Endodermal cell (in vitro differentiated cells): ENCODE data around the gene GAN. TPM values are rescaled to one million over a fixed set of nuclear protein-coding genes. Genes with fewer than 3 reads are reported as not detected.

ENCODE experiments used
- DNase-seq: peaks from one replicate; pipeline ENCODE4 v3.0.0-alpha.2; 2017
- H3K27ac ChIP-seq: 2 replicates; pipeline ENCODE4 v1.5.1; 2013; ENCODE audit warnings: mild to moderate bottlenecking, low read depth, low read length, moderate library complexity
- H3K27me3 ChIP-seq: 2 replicates; pipeline ENCODE4 v1.6.1; 2013; ENCODE audit warnings: mild to moderate bottlenecking, low read length, moderate library complexity; ENCODE audit not compliant: insufficient read depth, control insufficient read depth, poor library complexity, severe bottlenecking
- H3K36me3 ChIP-seq: 2 replicates; pipeline ENCODE4 v1.7.0; 2013; ENCODE audit warnings: mild to moderate bottlenecking, low read length, moderate library complexity; ENCODE audit not compliant: control insufficient read depth, insufficient read depth
- H3K4me1 ChIP-seq: one replicate; pipeline ENCODE4 v1.7.0; 2013; ENCODE audit warnings: low read length; ENCODE audit not compliant: control insufficient read depth, insufficient read depth
- H3K4me3 ChIP-seq: 2 replicates; pipeline ENCODE4 v1.5.1; 2013; ENCODE audit warnings: mild to moderate bottlenecking, low read length, moderate library complexity
- H3K9ac ChIP-seq: 2 replicates; pipeline ENCODE4 v1.6.1; 2013; ENCODE audit warnings: mild to moderate bottlenecking, low read length, moderate library complexity; ENCODE audit not compliant: poor library complexity, severe bottlenecking; ENCODE audit errors: extremely low read depth
- H3K9me3 ChIP-seq: 2 replicates; pipeline ENCODE4 v1.6.1; 2013; ENCODE audit warnings: mild to moderate bottlenecking, low read length, moderate library complexity; ENCODE audit not compliant: control insufficient read depth
- H3K27ac Mint-ChIP-seq: 2 replicates; pipeline ENCODE4 v1.8.0; 2020; ENCODE audit warnings: mixed read lengths
- H3K27me3 Mint-ChIP-seq: 2 replicates; pipeline ENCODE4 v1.8.0; 2021; ENCODE audit warnings: mild to moderate bottlenecking, mixed read lengths; ENCODE audit not compliant: insufficient read depth
- H3K36me3 Mint-ChIP-seq: 2 replicates; pipeline ENCODE4 v1.8.0; 2020; ENCODE audit warnings: low read depth, mixed read lengths
- H3K4me1 Mint-ChIP-seq: 2 replicates; pipeline ENCODE4 v1.8.0; 2020; ENCODE audit warnings: mixed read lengths
- H3K4me3 Mint-ChIP-seq: 2 replicates; pipeline ENCODE4 v1.8.0; 2020; ENCODE audit warnings: mild to moderate bottlenecking, moderate library complexity, mixed read lengths
- H3K9me3 Mint-ChIP-seq: 2 replicates; pipeline ENCODE4 v1.8.0; 2020; ENCODE audit warnings: mild to moderate bottlenecking, mixed read lengths
- WGBS, 2 experiments: methylation state at CpG; one replicate each; pipeline versions ENCODE4 v1.1.5 to v1.1.7; 2013; ENCODE audit warnings: missing lambda C conversion rate in 2 of 2, mixed read lengths in 1 of 2; ENCODE audit not compliant: insufficient coverage in 1 of 2, insufficient read length in 1 of 2; 5-methylcytosine and 5-hydroxymethylcytosine counted together
- total RNA-seq, 2 donors: library from RNA; stranded (reverse); fragmentation: NEBNext Ultra II Directional in 1 of 2; extraction: Animal tissue kit (Norgen Biotek cat#: 25700) in 1 of 2; gene quantifications; 2 replicates in 1 of 2; 3 replicates in 1 of 2; pipeline ENCODE4 v1.2.1, GENCODE V29; 2021
- TF ChIP-seq, protein P1 (sequence below): fragments of 200-600 bp; sonication (generic); conservative IDR thresholded peaks from 2 replicates; pipeline ENCODE4 v1.5.0; 2021; ENCODE audit warnings: antibody characterized with exemption, mild to moderate bottlenecking

Gene GAN
- total RNA-seq, 2 donors from 2014 or later: 23.4 to 28.9 TPM

- peak; percentile 50 for DNase-seq
- TF ChIP-seq, protein P1, sequence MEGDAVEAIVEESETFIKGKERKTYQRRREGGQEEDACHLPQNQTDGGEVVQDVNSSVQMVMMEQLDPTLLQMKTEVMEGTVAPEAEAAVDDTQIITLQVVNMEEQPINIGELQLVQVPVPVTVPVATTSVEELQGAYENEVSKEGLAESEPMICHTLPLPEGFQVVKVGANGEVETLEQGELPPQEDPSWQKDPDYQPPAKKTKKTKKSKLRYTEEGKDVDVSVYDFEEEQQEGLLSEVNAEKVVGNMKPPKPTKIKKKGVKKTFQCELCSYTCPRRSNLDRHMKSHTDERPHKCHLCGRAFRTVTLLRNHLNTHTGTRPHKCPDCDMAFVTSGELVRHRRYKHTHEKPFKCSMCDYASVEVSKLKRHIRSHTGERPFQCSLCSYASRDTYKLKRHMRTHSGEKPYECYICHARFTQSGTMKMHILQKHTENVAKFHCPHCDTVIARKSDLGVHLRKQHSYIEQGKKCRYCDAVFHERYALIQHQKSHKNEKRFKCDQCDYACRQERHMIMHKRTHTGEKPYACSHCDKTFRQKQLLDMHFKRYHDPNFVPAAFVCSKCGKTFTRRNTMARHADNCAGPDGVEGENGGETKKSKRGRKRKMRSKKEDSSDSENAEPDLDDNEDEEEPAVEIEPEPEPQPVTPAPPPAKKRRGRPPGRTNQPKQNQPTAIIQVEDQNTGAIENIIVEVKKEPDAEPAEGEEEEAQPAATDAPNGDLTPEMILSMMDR: peak; percentile 32
- no peak overlapping the region for H3K9ac ChIP-seq
- Mint-ChIP-seq H3K27me3 (no peaks in the 10 kb centered on the region), H3K4me1 (peaks cover 31% of the 10 kb centered on the region), H3K4me3 (no peak overlapping the region), H3K27ac (no peak overlapping the region), H3K36me3 (no peaks in the 10 kb centered on the region), H3K9me3 (no peaks in the 10 kb centered on the region)
- no peaks in the 10 kb centered on the region for H3K36me3 ChIP-seq
- no peak overlapping the region for H3K27ac ChIP-seq
- H3K9me3 ChIP-seq: no peaks in the 10 kb centered on the region
- peaks cover 4% of the 10 kb centered on the region for H3K4me1 ChIP-seq
- H3K4me3 ChIP-seq: no peak overlapping the region
- WGBS, 2 experiments: 79 to 85% methylated on average over 6 to 7 of the region's 7 CpGs
- no peaks in the 10 kb centered on the region for H3K27me3 ChIP-seq
Measured at GRCh38 chr16:81318711-81319110, 3.9 kb downstream of the GAN start.

DNA sequence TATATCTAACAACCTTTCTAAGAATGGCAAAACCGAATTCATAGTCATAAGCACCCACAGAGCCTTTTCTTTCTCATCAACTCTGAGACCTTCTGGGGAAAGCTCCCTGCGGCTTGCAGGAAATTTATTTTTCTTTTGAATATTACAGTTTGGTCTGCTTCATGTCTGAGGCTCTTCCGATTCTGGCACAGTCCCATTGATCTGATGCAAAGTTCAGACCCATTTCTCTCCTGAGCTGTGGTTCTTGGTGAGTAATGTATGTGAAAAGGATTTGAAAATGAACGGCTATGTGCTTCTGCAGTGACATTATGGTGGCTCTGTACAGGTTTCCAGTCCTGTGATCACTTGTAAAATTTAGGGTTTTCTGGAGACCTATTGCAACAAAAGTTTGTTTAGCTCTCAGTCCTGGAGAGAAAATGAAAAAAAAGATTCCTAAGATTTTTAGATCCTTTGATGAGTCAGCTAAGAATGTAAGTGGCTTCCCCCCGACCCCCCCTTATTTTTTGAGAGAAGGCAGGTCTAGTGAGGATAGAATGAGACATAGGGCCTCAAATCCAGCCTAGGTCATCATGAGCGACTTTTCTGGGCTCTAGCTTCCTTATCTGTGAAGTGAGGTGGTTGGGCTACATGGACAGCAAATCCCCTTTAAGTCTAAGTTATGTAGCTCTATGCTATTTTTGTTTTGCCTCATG is 4.6 kb downstream of the GAN start:
- H3K9ac ChIP-seq: no peak overlapping the region
- H3K4me3 ChIP-seq: no peak overlapping the region
- TF ChIP-seq, protein P1: no peak
- Mint-ChIP-seq H3K4me1 (peaks cover 25% of the 10 kb centered on the region), H3K27ac (no peak overlapping the region), H3K27me3 (no peaks in the 10 kb centered on the region), H3K4me3 (no peak overlapping the region), H3K9me3 (no peaks in the 10 kb centered on the region), H3K36me3 (peaks cover 3% of the 10 kb centered on the region)
- WGBS, 2 experiments: 68 to 76% methylated on average over 4 to 6 of the region's 6 CpGs
- H3K27ac ChIP-seq: no peak overlapping the region
- H3K4me1 ChIP-seq: peaks cover 4% of the 10 kb centered on the region
- no peaks in the 10 kb centered on the region for H3K27me3 ChIP-seq
- H3K36me3 ChIP-seq: no peaks in the 10 kb centered on the region
- DNase-seq: peak; percentile 22
- H3K9me3 ChIP-seq: no peaks in the 10 kb centered on the region

DNA sequence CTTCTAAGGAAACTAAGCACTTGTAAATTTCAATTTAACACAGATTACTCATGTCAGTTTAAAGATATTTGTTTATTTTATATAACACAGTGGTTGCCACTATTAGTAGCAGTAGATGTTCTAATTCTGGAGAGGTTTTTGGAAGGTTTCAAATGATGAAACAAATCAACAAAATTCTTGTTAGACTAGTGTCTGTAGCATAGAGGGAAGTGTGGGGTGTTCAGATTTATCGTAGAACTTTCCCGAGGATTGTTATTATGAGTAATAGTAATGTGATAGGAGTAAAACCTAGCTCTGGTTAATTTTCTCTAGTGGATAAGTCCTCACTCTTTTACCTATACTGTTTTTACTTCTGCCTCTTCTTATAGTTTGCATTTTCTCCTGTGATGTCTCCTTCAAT is 6.3 kb downstream of the GAN start:
- TF ChIP-seq, protein P1: no peak
- Histone ChIP-seq H3K27me3 (no peaks in the 10 kb centered on the region), H3K9ac (no peak overlapping the region), H3K9me3 (no peaks in the 10 kb centered on the region), H3K4me3 (no peak overlapping the region), H3K27ac (no peak overlapping the region), H3K4me1 (peaks cover 4% of the 10 kb centered on the region), H3K36me3 (no peaks in the 10 kb centered on the region)
- H3K27ac Mint-ChIP-seq: no peak overlapping the region
- no peak for DNase-seq
- 90 to 100% methylated on average over 2 of the region's 2 CpGs for WGBS, 2 experiments
- H3K36me3 Mint-ChIP-seq: peaks cover 9% of the 10 kb centered on the region
- H3K27me3 Mint-ChIP-seq: no peaks in the 10 kb centered on the region
- H3K4me1 Mint-ChIP-seq: peaks cover 19% of the 10 kb centered on the region
- no peaks in the 10 kb centered on the region for H3K9me3 Mint-ChIP-seq
- H3K4me3 Mint-ChIP-seq: no peak overlapping the region
